OCI-LY7 (cell line): Measurements from ENCODE around the gene HS3ST3A1. TPM values are rescaled to one million over a fixed set of nuclear protein-coding genes. Genes with fewer than 3 reads are reported as not detected.

ENCODE experiments used
- BruUV-seq: library from RNA; stranded (reverse); fragments of 400-500 nt; replicated peaks from 2 replicates; lab custom pipeline; 2021; lab: Mats Ljungman, UMichigan
- CTCF ChIA-PET: fragments of 300-600 bp; sonication (Branson Sonifier 250); formaldehyde crosslinking; loops from one replicate; lab custom pipeline; 2022; ENCODE audit warnings: antibody characterized with exemption; ENCODE audit not compliant: unreplicated experiment; lab: Charles Lee
- POLR2A ChIA-PET: fragments of 300-600 bp; sonication (Branson Sonifier 250); formaldehyde crosslinking; loops from one replicate; lab custom pipeline; 2022; ENCODE audit warnings: antibody characterized with exemption; lab: Charles Lee
- DNase-seq: peaks from one replicate; pipeline ENCODE4 v3.0.0-alpha.2; 2015; ENCODE audit warnings: low spot score
- H2AFZ ChIP-seq: fragments of 200-600 bp; sonication (generic), shearing (Covaris generic); 2 replicates; pipeline ENCODE4 v1.6.1; 2014; ENCODE audit warnings: mild to moderate bottlenecking, antibody characterized with exemption, low read length, moderate library complexity
- H3K27ac ChIP-seq: fragments of 200-600 bp; sonication (generic); 2 replicates; pipeline ENCODE4 v1.5.1; 2014; ENCODE audit warnings: mixed run types, low read depth, mild to moderate bottlenecking, moderate library complexity, low read length, inconsistent platforms; ENCODE audit not compliant: poor library complexity, severe bottlenecking
- H3K36me3 ChIP-seq: fragments of 200-600 bp; sonication (generic); 2 replicates; pipeline ENCODE4 v1.6.1; 2014; ENCODE audit warnings: mild to moderate bottlenecking, antibody characterized with exemption, low read length, moderate library complexity, mixed read lengths; ENCODE audit not compliant: insufficient read depth
- H3K4me1 ChIP-seq: fragments of 200-600 bp; sonication (generic); 2 replicates; pipeline ENCODE4 v1.5.1; 2014; ENCODE audit warnings: mild to moderate bottlenecking, low read length; ENCODE audit not compliant: insufficient read depth, poor library complexity, severe bottlenecking
- H3K4me2 ChIP-seq: fragments of 200-600 bp; sonication (generic); 2 replicates; pipeline ENCODE4 v1.6.1; 2014; ENCODE audit warnings: mild to moderate bottlenecking, low read length
- H3K4me3 ChIP-seq: fragments of 200-600 bp; sonication (generic); 2 replicates; pipeline ENCODE4 v1.5.1; 2014; ENCODE audit warnings: mild to moderate bottlenecking, low read depth, low read length; ENCODE audit not compliant: poor library complexity, severe bottlenecking
- H3K79me2 ChIP-seq: fragments of 200-600 bp; sonication (generic); 2 replicates; pipeline ENCODE4 v1.6.1; 2016; ENCODE audit warnings: low read depth, mild to moderate bottlenecking, low read length, moderate library complexity, mixed read lengths; ENCODE audit not compliant: insufficient read depth
- H3K9me2 ChIP-seq: fragments of 200-600 bp; sonication (generic); 2 replicates; pipeline ENCODE4 v1.6.1; 2016; ENCODE audit warnings: mild to moderate bottlenecking, low read length, mixed read lengths; ENCODE audit not compliant: insufficient read depth
- H3K9me3 ChIP-seq: fragments of 200-600 bp; sonication (generic); 2 replicates; pipeline ENCODE4 v1.6.1; 2014; ENCODE audit warnings: mild to moderate bottlenecking, mixed run types, low read length, mixed read lengths
- H4K20me1 ChIP-seq: fragments of 200-600 bp; sonication (generic); 2 replicates; pipeline ENCODE4 v1.6.1; 2014; ENCODE audit warnings: mild to moderate bottlenecking, antibody characterized with exemption, low read length, moderate library complexity, mixed read lengths; ENCODE audit not compliant: insufficient read depth
- CTCF ChIP-seq: fragments of 200-600 bp; sonication (generic); conservative IDR thresholded peaks from 2 replicates; pipeline ENCODE4 v1.5.1; 2014; ENCODE audit warnings: mild to moderate bottlenecking, antibody characterized with exemption, low read length, moderate library complexity, mixed read lengths
- EZH2phosphoT487 ChIP-seq: fragments of 200-600 bp; sonication (generic); IDR thresholded peaks from 2 replicates; pipeline ENCODE4 v1.6.1; 2018; ENCODE audit warnings: low read depth, borderline replicate concordance, mild to moderate bottlenecking, mixed run types, antibody characterized with exemption, low read length, moderate library complexity, mixed read lengths
- intact Hi-C: fragments of 100-400 bp; cut with micrococcal nuclease; formaldehyde crosslinking; loops from one replicate; pipeline ENCODE4 v1.10.0; 2022; ENCODE audit not compliant: unreplicated experiment
- total RNA-seq, 2 experiments: library from RNA; depleted of rRNA in 1 of 2; stranded (reverse); fragments of >200 nt in 1 of 2; shearing (Covaris generic) in 1 of 2; gene quantifications; 2 replicates each; pipeline ENCODE4 v1.2.3, GENCODE V29; 2014 to 2022

HS3ST3A1 gene
- total RNA-seq, 2 experiments from 2014 or later, result 0.72 TPM; not detected in 1

- no peaks in the 10 kb centered on the region for H3K36me3 ChIP-seq
- no peaks in the 10 kb centered on the region for H3K4me1 ChIP-seq
- BruUV-seq, result no TSS peak
- H3K4me3 ChIP-seq, result no peak overlapping the region
- CTCF ChIA-PET, result interaction anchor here (0.6 kb wide), 1 partner anchor 1485 kb away, joined by 3 read pairs; no protein-coding TSS in a partner anchor
- no peaks in the 10 kb centered on the region for H3K9me2 ChIP-seq
- H3K79me2 ChIP-seq, result no peaks in the 10 kb centered on the region
- no peak overlapping the region for H3K4me2 ChIP-seq
- no peak overlapping the region for H3K27ac ChIP-seq
- no peaks in the 10 kb centered on the region for H4K20me1 ChIP-seq
- TF ChIP-seq EZH2phosphoT487 (no peak), CTCF (no peak)
- intact Hi-C loops, result no loop called here
- POLR2A ChIA-PET, result no interaction called here
- no peak overlapping the region for H2AFZ ChIP-seq
- H3K9me3 ChIP-seq, result no peaks in the 10 kb centered on the region
- DNase-seq, result no peak
Measured at GRCh38 chr17:13462146-13462545, 139.6 kb downstream of the HS3ST3A1 start.

- Histone ChIP-seq H3K4me1 (no peaks in the 10 kb centered on the region), H4K20me1 (no peaks in the 10 kb centered on the region), H3K79me2 (no peaks in the 10 kb centered on the region), H3K4me2 (no peak overlapping the region), H3K4me3 (no peak overlapping the region), H3K27ac (no peak overlapping the region), H2AFZ (no peak overlapping the region), H3K9me3 (no peaks in the 10 kb centered on the region), H3K36me3 (no peaks in the 10 kb centered on the region), H3K9me2 (no peaks in the 10 kb centered on the region)
- DNase-seq, result no peak
- ChIA-PET CTCF (no interaction called here), POLR2A (interaction anchor here (0.6 kb wide), 1 partner anchor 964 kb away, joined by 3 read pairs; no protein-coding TSS in a partner anchor)
- TF ChIP-seq CTCF (no peak), EZH2phosphoT487 (no peak)
- BruUV-seq, result no TSS peak
- intact Hi-C loops, result no loop called here
Measured at GRCh38 chr17:13460261-13461000, 141.3 kb downstream of the HS3ST3A1 start.

DNA sequence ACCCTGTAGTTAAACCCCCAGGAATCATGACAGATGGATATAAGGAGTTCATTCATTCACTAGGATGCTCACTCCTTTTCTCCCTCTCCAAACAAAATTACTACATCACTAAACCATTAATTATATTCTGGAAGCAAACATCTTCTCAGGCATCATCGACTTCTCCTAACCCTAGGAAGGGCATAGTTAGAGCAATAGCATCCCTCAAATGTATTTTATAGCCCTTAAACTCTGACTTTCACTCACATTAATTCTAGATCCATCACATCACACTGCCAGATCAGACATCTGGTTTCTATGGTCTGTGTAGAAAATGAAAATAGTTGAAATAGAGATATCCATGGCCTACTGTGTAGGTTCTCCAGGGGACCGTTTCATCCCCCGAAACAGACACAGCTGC lies 143.9 kb downstream of the HS3ST3A1 start:
- H3K4me2 ChIP-seq, result no peak overlapping the region
- H3K4me3 ChIP-seq, result no peak overlapping the region
- TF ChIP-seq EZH2phosphoT487 (no peak), CTCF (no peak)
- H3K9me2 ChIP-seq, result no peaks in the 10 kb centered on the region
- H3K9me3 ChIP-seq, result no peaks in the 10 kb centered on the region
- no peaks in the 10 kb centered on the region for H4K20me1 ChIP-seq
- POLR2A ChIA-PET, result no interaction called here
- no peaks in the 10 kb centered on the region for H3K36me3 ChIP-seq
- no peak for DNase-seq
- H2AFZ ChIP-seq, result no peak overlapping the region
- H3K79me2 ChIP-seq, result no peaks in the 10 kb centered on the region
- H3K27ac ChIP-seq, result no peak overlapping the region
- H3K4me1 ChIP-seq, result no peaks in the 10 kb centered on the region
- no TSS peak for BruUV-seq
- intact Hi-C loops, result no loop called here
- CTCF ChIA-PET, result no interaction called here
